ENCODE measurements around the gene CRIP2. TPM values are rescaled to one million over a fixed set of nuclear protein-coding genes. Genes with fewer than 3 reads are reported as not detected.

CRIP2 gene
- total and polyA plus RNA-seq, 2 of the 8 experiments (the other 6 are each of a cell fraction or from before 2014, with no cell fraction given), result 4.2 to 13.5 TPM

DNA sequence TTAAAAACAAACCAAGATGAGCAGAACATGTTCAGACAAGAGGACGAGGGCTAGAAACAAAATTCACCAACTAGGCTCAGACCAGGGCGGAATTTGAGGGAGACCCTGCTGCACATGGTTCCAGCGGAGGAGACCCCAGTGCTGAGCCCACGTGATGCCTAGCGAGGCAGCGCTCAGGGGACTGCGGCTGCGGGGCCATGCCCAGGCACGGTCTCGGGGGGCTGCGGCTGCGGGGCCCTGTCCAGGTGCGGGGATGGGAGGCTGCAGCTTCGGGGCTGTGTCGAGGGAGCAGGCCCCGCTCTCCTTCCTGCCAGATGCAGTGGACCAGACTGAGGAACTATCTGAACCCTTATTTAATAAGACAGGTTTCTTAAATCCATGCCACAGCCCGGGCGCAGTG, 12.7 kb upstream of the CRIP2 start:
- H3K36me3 ChIP-seq (ENCODE audit: control insufficient read depth in 2 of 4, insufficient read depth in 4 of 4, low read length in 3 of 4), result peaks cover 14 to 75% (median 42%) of the 10 kb centered on the region in 4 experiments; a peak in 7 of 8 replicates

More for the DNA sequence above, 12.7 kb upstream of the CRIP2 start:
- H4K20me1 ChIP-seq (replicated peaks in 1 of 2; ENCODE audit: control insufficient read depth in 1 of 2, insufficient read depth in 2 of 2, low read length in 2 of 2), result peaks cover 5 to 21% of the 10 kb centered on the region in 2 experiments
- no peak overlapping the region for H4K5ac ChIP-seq (ENCODE audit: insufficient read length, low read depth, low read length)
- H3K14ac ChIP-seq (ENCODE audit: insufficient read length), result no peak overlapping the region
- H2BK15ac ChIP-seq (ENCODE audit: low read length), result no peak overlapping the region
- ChIA-PET POLR2A (ENCODE audit: partially characterized antibody) (no interaction called here), CTCF (ENCODE audit: partially characterized antibody) (interaction anchor here (1.2 to 1.5 kb wide), 2 partner anchors 9 to 11 kb away, joined by 5 to 8 read pairs; no protein-coding TSS in a partner anchor)
- H2AK5ac ChIP-seq (ENCODE audit: low read depth, low read length), result no peak overlapping the region
- no peak overlapping the region for H3K56ac ChIP-seq (replicated peaks; ENCODE audit: insufficient read length, low read depth, low read length)
- FAIRE-seq (no peak), DNase-seq (ENCODE audit: low read depth in 1 of 2, low spot score in 2 of 2) (no peak)
- no peaks in the 10 kb centered on the region for H3K27me3 ChIP-seq (replicated peaks in 1 of 4; ENCODE audit: control insufficient read depth in 3 of 4, extremely low read depth in 1 of 4, insufficient read depth in 3 of 4, low read length in 3 of 4)
- H2BK12ac ChIP-seq (ENCODE audit: low read depth, low read length), result no peak overlapping the region
- no peak overlapping the region for H2AFZ ChIP-seq (ENCODE audit: low read length)
- H3K27ac ChIP-seq (ENCODE audit: low read depth, low read length), result no peak overlapping the region
- H3K4me1 ChIP-seq (replicated peaks in 1 of 4; ENCODE audit: control insufficient read depth in 3 of 4, insufficient read depth in 4 of 4, low read length in 3 of 4), result peaks cover 0 to 8% (median 1%) of the 10 kb centered on the region in 4 experiments; a peak in 3 of 7 replicates
- no peak overlapping the region for H3K4me2 ChIP-seq (ENCODE audit: insufficient read depth in 1 of 2, low read depth in 2 of 2, low read length in 2 of 2)
- TF ChIP-seq ASH2L (IDR thresholded peaks at IDR 0.05; ENCODE audit: low read length) (no peak), SIRT6 (IDR thresholded peaks at IDR 0.05; ENCODE audit: low read length) (no peak)
- H2BK5ac ChIP-seq (ENCODE audit: low read depth, low read length), result no peak overlapping the region; the same call in 1 of the 2 replicates
- H3K79me2 ChIP-seq (ENCODE audit: control insufficient read depth in 1 of 2, insufficient read depth in 2 of 2, low read length in 2 of 2), result no peaks in the 10 kb centered on the region; a peak in 1 of 4 replicates
- H3K23ac ChIP-seq (ENCODE audit: insufficient read length), result no peak overlapping the region
- H4K91ac ChIP-seq (replicated peaks; ENCODE audit: insufficient read length, low read length), result no peak overlapping the region
- no peaks in the 10 kb centered on the region; the same call in 1 of the 2 replicates for H3K79me1 ChIP-seq (ENCODE audit: low read depth, low read length)
- H2BK20ac ChIP-seq (ENCODE audit: low read length), result no peak overlapping the region
- H3K23me2 ChIP-seq (ENCODE audit: low read depth, low read length), result no peaks in the 10 kb centered on the region
- 96% methylated on average over 12 of the region's 18 CpGs; no CpG with 5 or more reads in 1 of the 2 experiments for WGBS, 2 experiments (ENCODE audit: extremely low coverage in 1 of 2, insufficient coverage in 1 of 2, insufficient read length in 1 of 2, insufficient replicate concordance in 2 of 2, low coverage in 1 of 2, low lambda C conversion rate in 2 of 2, missing lambda C conversion rate in 1 of 2)
- H3K9me3 ChIP-seq (ENCODE audit: insufficient read depth in 2 of 2, low read depth in 1 of 2, low read length in 1 of 2), result no peaks in the 10 kb centered on the region
- H2BK120ac ChIP-seq (replicated peaks; ENCODE audit: low read depth, low read length), result no peak overlapping the region
- H3K4me3 ChIP-seq (ENCODE audit: extremely low read depth in 1 of 4, insufficient read depth in 2 of 4, low read depth in 3 of 4, low read length in 4 of 4), result no peak overlapping the region
- H3K4ac ChIP-seq (replicated peaks; ENCODE audit: insufficient read length, low read depth, low read length), result no peak overlapping the region
- no peak overlapping the region for H3K18ac ChIP-seq (ENCODE audit: extremely low read depth, low read length)
- peak overlapping the region; percentile 57; the same call in 1 of the 2 replicates for H4K8ac ChIP-seq (ENCODE audit: extremely low read depth, insufficient read depth, low read length)
- no peak overlapping the region for H3K9ac ChIP-seq (replicated peaks in 1 of 4; ENCODE audit: extremely low read depth in 1 of 4, low read depth in 3 of 4, low read length in 3 of 4)
